NOMO-1 treated with DMSO at 0.1 percent for 48 hours (cell line): ENCODE measurements around the gene MAG.
A peak's percentile ranks its signal among the peaks of the same experiment; 100 is the strongest.
"Not testable (repeated sequence)": the region's sequence is repeated elsewhere in the genome, so short reads cannot be mapped to it uniquely, and the experiment has no call there.

Experiments used
- DNase-seq: peaks from one replicate; lab custom pipeline; 2025; ENCODE audit not compliant: unreplicated experiment; lab: John Stamatoyannopoulos, UW

Gene MAG

GRCh38 chr19:35279985-35280821 lies 11.8 kb upstream of the MAG start:
- no peak for DNase-seq

DNA sequence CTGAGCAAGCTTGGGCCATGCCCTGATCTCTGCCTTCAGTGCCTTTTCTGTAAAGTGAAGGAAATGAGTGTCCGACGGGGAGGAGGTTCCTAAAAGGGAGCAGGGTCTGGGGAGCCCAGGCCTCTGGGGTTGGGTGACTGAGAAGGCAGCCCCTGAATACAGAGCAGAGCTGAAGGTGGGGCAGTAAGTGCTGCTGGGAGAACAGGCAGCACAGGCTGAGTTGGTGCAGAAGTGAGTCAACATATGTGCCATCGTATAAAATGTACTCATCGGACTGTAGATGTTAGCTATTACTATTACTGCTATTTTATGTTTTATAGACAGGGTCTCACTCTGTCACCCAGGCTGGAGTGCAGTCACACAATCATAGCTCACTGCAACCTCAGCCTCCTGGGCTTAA lies 10.7 kb upstream of the MAG start:
- DNase-seq, result no peak

DNA sequence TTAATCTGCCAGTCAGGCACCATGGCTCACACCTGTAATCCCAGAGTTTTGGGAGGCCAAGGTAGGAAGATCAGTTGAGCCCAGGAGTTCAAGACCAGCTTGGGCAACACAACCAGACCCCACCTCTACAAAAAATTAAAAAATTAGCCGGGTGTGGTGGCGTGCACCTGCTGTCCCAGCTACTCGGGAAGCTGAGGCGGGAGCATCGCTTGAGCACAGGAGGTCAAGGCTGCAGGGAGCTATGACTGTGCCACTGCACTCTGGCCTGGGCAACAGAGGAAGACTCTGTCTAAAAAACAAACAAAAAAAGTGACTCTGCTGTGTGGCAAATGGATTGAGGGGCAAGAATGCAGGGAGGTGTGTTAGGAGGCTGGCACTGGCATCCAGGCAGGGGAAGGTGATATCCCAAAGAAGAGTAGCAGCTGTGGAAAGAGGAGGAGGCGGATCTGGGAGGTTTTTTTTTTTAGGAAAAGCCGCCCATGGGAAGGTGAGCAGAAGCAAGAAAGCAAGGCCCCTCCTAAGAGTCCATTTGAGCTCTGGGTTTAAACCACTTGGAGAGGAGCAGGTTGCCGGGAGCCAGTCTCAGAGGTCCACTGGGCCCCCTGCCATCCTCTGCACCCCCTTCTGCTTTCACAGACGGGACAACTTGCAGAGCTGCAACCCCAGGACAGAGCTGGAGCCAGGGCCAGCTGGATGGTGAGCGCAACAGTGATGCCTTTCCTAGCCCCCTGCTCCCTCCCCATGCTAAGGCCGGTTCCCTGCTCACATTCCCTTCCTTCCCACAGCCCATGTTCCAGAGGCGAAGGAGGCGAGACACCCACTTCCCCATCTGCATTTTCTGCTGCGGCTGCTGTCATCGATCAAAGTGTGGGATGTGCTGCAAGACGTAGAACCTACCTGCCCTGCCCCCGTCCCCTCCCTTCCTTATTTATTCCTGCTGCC lies 7.5 kb upstream of the MAG start:
- DNase-seq, result peak; percentile 13

- no peak for DNase-seq
Measured at GRCh38 chr19:35285095-35285449, 6.9 kb upstream of the MAG start.

GRCh38 chr19:35285465-35285864 lies 6.5 kb upstream of the MAG start:
- not testable (repeated sequence) for DNase-seq

GRCh38 chr19:35286101-35286500 lies 5.9 kb upstream of the MAG start:
- not testable (repeated sequence) for DNase-seq

DNA sequence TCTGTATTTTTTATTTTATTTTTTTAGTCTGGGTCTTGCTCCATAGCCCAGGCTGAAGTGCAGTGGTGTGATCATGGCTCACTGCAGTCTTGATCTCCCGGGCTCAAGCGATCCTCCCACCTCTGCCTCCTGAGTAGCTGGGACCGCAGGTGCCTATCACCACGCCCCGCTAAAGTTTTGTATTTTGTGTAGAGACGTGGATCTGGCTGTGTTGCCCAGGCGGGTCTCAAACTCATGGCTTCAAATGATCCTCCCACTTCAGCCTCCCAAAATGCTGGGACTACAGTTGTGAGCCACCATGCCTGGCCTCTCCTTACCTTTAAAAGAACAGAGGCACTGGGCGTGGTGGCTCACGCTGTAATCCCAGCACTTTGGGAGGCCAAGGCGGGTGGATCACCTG lies 4.2 kb upstream of the MAG start:
- no peak for DNase-seq

DNA sequence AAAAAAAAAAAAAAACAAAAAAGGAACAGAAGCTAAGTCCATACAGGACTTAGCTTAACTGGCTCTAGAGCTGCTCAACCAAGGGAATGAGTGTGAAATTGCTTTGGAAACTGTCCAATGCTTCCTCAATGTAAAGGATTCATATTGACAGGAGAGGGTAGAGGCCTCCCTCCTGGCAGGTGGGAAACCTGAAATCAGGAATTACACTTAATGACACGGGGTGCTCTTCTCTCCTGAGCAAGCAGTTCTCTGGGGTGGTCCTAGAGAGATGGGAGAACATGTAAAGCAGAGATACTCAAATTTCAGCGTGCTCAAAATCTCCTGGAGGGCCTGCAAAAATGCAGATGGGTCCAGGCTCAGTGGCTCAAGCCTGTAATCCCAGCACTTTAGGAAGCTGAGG lies 3.6 kb upstream of the MAG start:
- DNase-seq, result no peak

DNA sequence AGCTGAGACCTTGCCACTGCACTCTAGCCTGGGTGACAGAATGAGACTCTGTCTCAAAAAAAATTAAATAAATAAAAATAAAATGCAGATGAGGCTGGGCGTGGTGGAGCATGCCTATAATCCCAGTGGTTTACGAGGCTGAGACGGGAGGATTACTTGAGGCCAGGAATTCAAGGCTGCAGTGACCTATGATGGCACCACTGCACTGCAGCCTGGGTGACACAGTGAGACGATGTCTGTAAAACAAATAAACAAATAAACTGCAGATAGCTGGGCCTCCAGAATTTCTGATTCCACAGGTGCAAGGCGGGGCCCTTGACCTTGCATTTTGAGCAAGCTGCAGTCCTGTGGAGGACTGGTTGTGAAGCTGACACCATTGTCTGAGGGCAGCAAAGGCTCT lies 3.1 kb upstream of the MAG start:
- DNase-seq, result no peak

DNA sequence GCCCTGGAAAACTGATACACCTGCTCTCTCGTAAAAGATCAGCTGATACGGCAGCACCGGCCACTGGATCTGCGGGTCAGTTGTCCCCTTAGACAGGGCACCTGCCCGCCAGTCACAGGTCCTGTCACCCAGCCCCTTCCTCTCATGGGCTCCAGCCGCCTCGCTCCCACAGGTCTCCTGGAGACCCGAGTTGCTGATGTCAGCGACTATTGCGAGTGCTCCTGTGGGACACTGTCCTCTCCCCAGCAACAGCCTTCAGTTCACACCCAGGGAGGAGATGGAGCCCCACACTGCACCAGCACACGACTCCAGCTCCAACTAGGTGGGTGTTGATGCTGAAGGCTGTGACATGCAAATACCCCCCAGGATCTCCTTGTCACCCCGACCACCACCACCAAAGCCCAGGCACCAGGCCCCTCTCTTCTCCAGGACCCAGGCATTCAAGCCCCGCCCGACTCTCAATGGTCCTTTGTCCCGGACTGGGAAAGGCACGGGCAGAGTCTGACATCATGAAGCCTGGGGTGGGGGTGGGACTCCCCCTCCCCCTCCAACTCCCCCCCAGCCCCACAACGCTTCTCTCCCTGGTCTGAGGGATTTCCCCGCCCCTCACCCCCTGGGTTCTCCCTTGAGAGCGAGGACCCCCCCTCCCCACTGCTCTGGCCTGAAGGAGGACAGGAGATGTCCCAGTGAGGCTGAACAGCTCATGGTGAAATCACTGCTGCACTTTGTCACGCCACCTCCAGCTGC lies 1.4 kb upstream of the MAG start:
- DNase-seq, result no peak

DNA sequence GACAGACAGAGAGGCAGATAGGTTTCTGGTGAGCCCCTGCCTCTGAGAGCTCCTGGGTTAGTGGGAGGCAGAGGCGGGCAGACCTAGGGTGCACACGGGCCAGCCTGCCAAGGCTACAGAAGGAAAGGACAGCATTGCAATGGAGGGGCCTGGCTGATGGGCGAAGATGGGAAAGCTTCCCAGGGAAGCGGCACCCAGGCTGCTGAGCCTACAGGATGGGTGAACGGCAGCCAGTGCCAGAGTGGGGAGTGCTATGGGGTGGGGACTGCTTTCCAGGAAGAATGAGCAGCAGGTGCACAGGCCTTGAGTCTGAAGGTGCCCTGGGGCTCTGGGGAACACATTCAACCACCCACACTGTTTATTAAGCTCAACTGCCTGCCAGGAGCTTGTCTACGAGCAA lies 702 bp upstream of the MAG start:
- no peak for DNase-seq

GRCh38 chr19:35292421-35293362 lies 731 bp downstream of the MAG start:
- DNase-seq, result no peak

- DNase-seq, result no peak
Measured at GRCh38 chr19:35293363-35293739, 1.4 kb downstream of the MAG start.

DNA sequence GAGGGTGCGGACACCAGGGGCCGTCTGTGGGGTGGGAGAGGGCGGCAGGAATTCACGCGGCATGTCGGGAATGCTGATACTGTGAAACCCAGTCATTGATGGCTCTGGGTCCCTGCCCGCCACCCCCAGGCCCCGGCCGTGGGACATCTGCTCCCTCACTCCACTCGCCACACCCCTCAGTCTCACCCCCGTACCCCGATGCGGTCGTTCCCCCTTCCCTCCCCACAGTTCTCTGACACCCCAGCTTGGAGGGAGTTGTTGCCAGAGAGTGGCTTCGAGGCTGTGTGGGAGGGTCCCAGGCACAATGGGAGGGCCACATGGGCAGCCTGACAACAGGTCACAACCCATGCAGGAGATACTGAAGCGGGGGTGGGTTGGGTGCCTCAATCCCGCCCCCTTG lies 1.8 kb downstream of the MAG start:
- DNase-seq, result no peak

GRCh38 chr19:35294328-35294727 lies 2.4 kb downstream of the MAG start:
- no peak for DNase-seq

DNA sequence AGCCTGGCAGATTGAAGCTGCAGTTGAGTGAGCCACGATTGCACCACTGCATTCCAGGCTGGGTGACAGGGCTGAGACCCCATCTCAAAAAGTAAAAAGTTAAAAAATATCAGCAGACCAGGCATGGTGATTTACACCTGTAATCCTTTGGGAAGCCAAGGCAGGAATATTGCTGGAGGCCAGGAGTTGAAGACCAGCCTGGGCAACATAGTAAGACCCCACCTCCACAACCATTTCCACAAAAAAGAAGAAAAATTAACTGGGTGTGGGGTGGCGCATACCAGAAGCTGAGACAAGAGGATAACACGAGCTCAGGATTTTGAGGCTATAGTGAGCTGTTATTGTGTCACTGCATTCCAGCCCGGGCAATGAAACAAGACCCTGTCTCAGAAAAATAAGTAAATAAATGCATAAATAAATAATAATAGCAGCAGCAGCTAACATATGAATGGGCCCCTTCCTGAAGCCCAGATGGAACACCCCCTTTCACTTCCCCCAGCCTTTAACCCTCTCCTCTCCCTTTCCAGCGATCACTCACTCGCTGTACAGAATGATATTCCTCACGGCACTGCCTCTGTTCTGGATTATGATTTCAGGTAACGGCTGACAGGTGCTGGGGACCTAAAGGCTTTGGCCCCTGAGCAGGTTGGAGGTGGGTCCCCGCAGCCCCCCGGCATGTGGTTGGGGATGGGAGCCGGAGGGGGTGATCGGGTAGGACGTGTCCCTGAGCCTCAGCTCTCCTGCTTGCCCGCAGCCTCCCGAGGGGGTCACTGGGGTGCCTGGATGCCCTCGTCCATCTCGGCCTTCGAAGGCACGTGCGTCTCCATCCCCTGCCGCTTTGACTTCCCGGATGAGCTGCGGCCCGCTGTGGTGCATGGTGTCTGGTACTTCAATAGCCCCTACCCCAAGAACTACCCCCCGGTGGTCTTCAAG lies 3.2 kb downstream of the MAG start:
- DNase-seq, result no peak

GRCh38 chr19:35295792-35296462 lies 4.0 kb downstream of the MAG start:
- DNase-seq, result no peak

- no peak for DNase-seq
Measured at GRCh38 chr19:35296644-35297514, 4.9 kb downstream of the MAG start.
